Endothelial cell of umbilical vein (primary cell): ENCODE measurements around the gene SH2D3C. TPM values are rescaled to one million over a fixed set of nuclear protein-coding genes. Genes with fewer than 3 reads are reported as not detected.

Experiments
- BruUV-seq: library from RNA; stranded (reverse); fragments of 400-500 nt; replicated peaks from 2 replicates; lab custom pipeline; 2021; lab: Mats Ljungman, UMichigan
- CTCF ChIA-PET: fragments of 300-600, 350-600 bp; sonication (Branson Sonifier 250); formaldehyde crosslinking; loops from one replicate; lab custom pipeline; 2021; ENCODE audit warnings: antibody characterized with exemption, inconsistent platforms; lab: Charles Lee
- POLR2A ChIA-PET: fragments of 300-600, 350-600 bp; sonication (Branson Sonifier 250); formaldehyde crosslinking; loops from one replicate; lab custom pipeline; 2021; ENCODE audit warnings: antibody characterized with exemption, inconsistent platforms; lab: Charles Lee
- DNase-seq: peaks from one replicate; pipeline ENCODE4 v3.0.0-alpha.2; 2011; ENCODE audit warnings: low read depth, low spot score
- FAIRE-seq: peaks from 2 replicates; lab custom pipeline; 2011; peaks lifted over from hg19 to GRCh38; lab: Jason Lieb, UNC
- H2AFZ ChIP-seq: 2 replicates; pipeline ENCODE4 v1.6.0; 2012; ENCODE audit warnings: low read depth, low read length, control low read depth, inconsistent platforms
- H3K27ac ChIP-seq: 2 replicates; pipeline ENCODE4 v1.5.1; 2011; ENCODE audit warnings: low read depth, mild to moderate bottlenecking, control low read depth, low read length, moderate library complexity; ENCODE audit not compliant: insufficient read depth
- H3K27me3 ChIP-seq, 2 experiments: 2 replicates each; pipeline versions ENCODE4 v1.6.0 to v1.6.1; 2011; ENCODE audit warnings: low read length in 2 of 2, mixed read lengths in 1 of 2; ENCODE audit not compliant: control insufficient read depth in 2 of 2, insufficient read depth in 2 of 2
- H3K36me3 ChIP-seq, 2 experiments: 2 replicates in 1 of 2; 3 replicates in 1 of 2; pipeline ENCODE4 v1.5.1; 2011; ENCODE audit warnings: low read length in 2 of 2, mild to moderate bottlenecking in 1 of 2, moderate library complexity in 1 of 2; ENCODE audit not compliant: control insufficient read depth in 2 of 2, insufficient read depth in 2 of 2; ENCODE audit errors: extremely low read depth in 1 of 2
- H3K4me1 ChIP-seq: 3 replicates; pipeline ENCODE4 v1.5.1; 2011; ENCODE audit warnings: mild to moderate bottlenecking, low read length; ENCODE audit not compliant: control insufficient read depth, insufficient read depth; ENCODE audit errors: extremely low read depth
- H3K4me2 ChIP-seq: 2 replicates; pipeline ENCODE4 v1.6.1; 2011; ENCODE audit warnings: low read length, control low read depth, mixed read lengths; ENCODE audit not compliant: insufficient read depth
- H3K4me3 ChIP-seq, 3 experiments: fragments of 200-600 bp in 1 of 3; sonication (generic), shearing (Covaris generic) in 1 of 3; replicated peaks in 1 of 3; 2 replicates each; pipeline ENCODE4 v1.5.1; 2011 to 2016; ENCODE audit warnings: control low read depth in 3 of 3, low read length in 3 of 3, mild to moderate bottlenecking in 2 of 3, inconsistent platforms in 1 of 3, low read depth in 1 of 3, moderate library complexity in 1 of 3; ENCODE audit not compliant: insufficient read depth in 1 of 3
- H3K79me2 ChIP-seq: 2 replicates; pipeline ENCODE4 v1.6.0; 2012; ENCODE audit warnings: low read length, inconsistent platforms; ENCODE audit not compliant: control insufficient read depth, insufficient read depth
- H3K9ac ChIP-seq: replicated peaks from 2 replicates; pipeline ENCODE3; 2011; ENCODE audit warnings: low read length, control low read depth; ENCODE audit not compliant: insufficient read depth; ENCODE audit errors: extremely low read depth
- H3K9me1 ChIP-seq: replicated peaks from 3 replicates; pipeline ENCODE4 v1.6.0; 2011; ENCODE audit warnings: mild to moderate bottlenecking, low read length; ENCODE audit not compliant: control insufficient read depth, insufficient read depth; ENCODE audit errors: extremely low read depth
- H3K9me3 ChIP-seq: replicated peaks from 2 replicates; pipeline ENCODE4 v1.5.1; 2012; ENCODE audit warnings: low read length, inconsistent platforms; ENCODE audit not compliant: control insufficient read depth, insufficient read depth
- H4K20me1 ChIP-seq: replicated peaks from 2 replicates; pipeline ENCODE3; 2011; ENCODE audit warnings: mild to moderate bottlenecking, low read length; ENCODE audit not compliant: control insufficient read depth, insufficient read depth; ENCODE audit errors: extremely low read depth
- CTCF ChIP-seq, 2 donors: IDR thresholded peaks; 1 replicate in 1 of 2; 2 replicates in 1 of 2; pipeline ENCODE4 v1.5.1; 2011; ENCODE audit warnings: low read length in 2 of 2, mild to moderate bottlenecking in 2 of 2, moderate library complexity in 2 of 2, control low read depth in 1 of 2, inconsistent platforms in 1 of 2, low read depth in 1 of 2; ENCODE audit not compliant: insufficient read depth in 1 of 2; ENCODE audit errors: extremely low read depth in 1 of 2
- EZH2 ChIP-seq: IDR thresholded peaks from 2 replicates; pipeline ENCODE4 v1.6.1; 2012; ENCODE audit warnings: borderline replicate concordance, low read depth, mild to moderate bottlenecking, moderate library complexity, low read length, inconsistent platforms; ENCODE audit not compliant: severe bottlenecking
- FOS ChIP-seq: IDR thresholded peaks from 2 replicates; pipeline ENCODE4 v1.6.1; 2011; ENCODE audit warnings: mild to moderate bottlenecking, low read length, moderate library complexity, borderline replicate concordance; ENCODE audit not compliant: insufficient read depth
- GATA2 ChIP-seq: IDR thresholded peaks from 2 replicates; pipeline ENCODE4 v1.7.0; 2011; ENCODE audit warnings: low read depth, mild to moderate bottlenecking, moderate library complexity, mixed read lengths, low read length; ENCODE audit not compliant: insufficient read length, insufficient read depth
- JUN ChIP-seq: IDR thresholded peaks from 2 replicates; pipeline ENCODE4 v1.6.1; 2011; ENCODE audit warnings: borderline replicate concordance, low read depth; ENCODE audit not compliant: insufficient read length, insufficient read depth
- MAX ChIP-seq: IDR thresholded peaks from 2 replicates; pipeline ENCODE4 v1.6.1; 2011; ENCODE audit not compliant: insufficient read depth, insufficient read length
- MYC ChIP-seq: IDR thresholded peaks from one replicate; pipeline ENCODE4 v1.6.1; 2011; ENCODE audit warnings: mild to moderate bottlenecking, low read depth, low read length
- POLR2A ChIP-seq: IDR thresholded peaks from 2 replicates; pipeline ENCODE4 v1.6.1; 2012; ENCODE audit warnings: low read depth, mild to moderate bottlenecking, control low read depth, low read length
- POLR2AphosphoS5 ChIP-seq: IDR thresholded peaks from 2 replicates; pipeline ENCODE4 v1.6.1; 2012; ENCODE audit warnings: low read depth, mild to moderate bottlenecking, control low read depth, low read length, moderate library complexity; ENCODE audit not compliant: insufficient read depth
- dilution Hi-C: fragments of 300-500 bp; cut with MboI; formaldehyde crosslinking; loops from one replicate; pipeline ENCODE4 v1.15.0; 2019; ENCODE audit warnings: low sequenced_read_pairs; ENCODE audit not compliant: extremely low pct_ligation_motif_present
- intact Hi-C: fragments of 100-400 bp; cut with micrococcal nuclease; formaldehyde crosslinking; loops from one replicate; pipeline ENCODE4 v1.10.0; 2022
- polyA plus RNA-seq, 4 experiments: library from polyadenylated mRNA; depleted of rRNA in 3 of 4; stranded (reverse) in 3 of 4; unstranded in 1 of 4; fragments of >200 nt; gene quantifications; 2 replicates each; pipeline versions ENCODE4 v1.2.1 to v1.2.3, GENCODE V29; 2011 to 2012; ENCODE audit warnings: missing spikeins in 1 of 4
- total RNA-seq: library from RNA; stranded (reverse); gene quantifications from 2 replicates; pipeline ENCODE4 v1.2.3, GENCODE V29; 2021

SH2D3C gene
- total and polyA plus RNA-seq, 2 donors (not counting 3 experiments of a cell fraction or from before 2014, with no cell fraction given) = 95.0 to 173 TPM

GRCh38 chr9:127822108-127822507 lies 43.6 kb upstream of the SH2D3C start:
- Histone ChIP-seq H3K9ac (no peak overlapping the region), H3K36me3 (peaks cover 50 to 61% of the 10 kb centered on the region in 2 experiments), H3K9me1 (no peaks in the 10 kb centered on the region), H3K4me3 (no peak overlapping the region), H3K4me2 (no peak overlapping the region), H3K27me3 (no peaks in the 10 kb centered on the region), H3K4me1 (peaks cover 10% of the 10 kb centered on the region), H2AFZ (no peak overlapping the region), H3K9me3 (no peaks in the 10 kb centered on the region), H3K79me2 (peaks cover 48% of the 10 kb centered on the region), H3K27ac (no peak overlapping the region), H4K20me1 (no peaks in the 10 kb centered on the region)
- ChIA-PET CTCF (interaction anchor here (3.0 kb wide), 1 partner anchor 48 kb away, joined by 24 read pairs; no protein-coding TSS in a partner anchor), POLR2A (no interaction called here)
- intact Hi-C loops (no loop called here), dilution Hi-C loops (no loop called here)
- DNase-seq (no peak), FAIRE-seq (no peak)
- TF ChIP-seq CTCF (IDR thresholded peaks at IDR 0.05; ENCODE audit: extremely low read depth in 1 of 2, insufficient read depth in 1 of 2, low read depth in 1 of 2, low read length in 2 of 2) (no peak), MYC (no peak), MAX (no peak), JUN (no peak), POLR2AphosphoS5 (no peak), GATA2 (no peak), FOS (no peak), EZH2 (no peak), POLR2A (no peak)
- BruUV-seq = no TSS peak
